Testis (tissue), 3 donors: Measurements from ENCODE around the gene FIBCD1. TPM values are rescaled to one million over a fixed set of nuclear protein-coding genes. Genes with fewer than 3 reads are reported as not detected.

ENCODE experiments used
- DNase-seq: peaks from one replicate; pipeline ENCODE4 v3.0.0-alpha.2; 2019
- H3K27ac ChIP-seq, 2 donors: fragments of 200-600 bp; sonication (generic); one replicate each; pipeline ENCODE4 v1.5.1; 2019
- H3K27me3 ChIP-seq: fragments of 200-600 bp; sonication (generic); one replicate; pipeline ENCODE4 v1.5.1; 2019
- H3K36me3 ChIP-seq: fragments of 200-600 bp; sonication (generic); one replicate; pipeline ENCODE4 v1.5.1; 2017; ENCODE audit warnings: low read depth; ENCODE audit errors: missing control alignments
- H3K4me1 ChIP-seq: fragments of 200-600 bp; sonication (generic); one replicate; pipeline ENCODE4 v1.5.1; 2019
- H3K4me3 ChIP-seq, 2 donors: fragments of 200-600 bp; sonication (generic); one replicate each; pipeline ENCODE4 v1.5.1; 2017 to 2019
- H3K9me3 ChIP-seq: fragments of 200-600 bp; sonication (generic); one replicate; pipeline ENCODE4 v1.5.1; 2017
- POLR2A ChIP-seq: fragments of 450-650 bp; IDR thresholded peaks from one replicate; pipeline ENCODE4 v1.6.1; 2017; ENCODE audit warnings: antibody characterized with exemption, mild to moderate bottlenecking, moderate library complexity
- WGBS, 2 donors: methylation state at CpG; one replicate each; pipeline ENCODE4 v1.1.5; 2018; 5-methylcytosine and 5-hydroxymethylcytosine counted together
- intact Hi-C: fragments of 100-400 bp; cut with DNase I; formaldehyde crosslinking; loops from one replicate; pipeline ENCODE4 v1.15.1; 2023; ENCODE audit warnings: low total_unique reads
- polyA plus RNA-seq: library from polyadenylated mRNA; stranded (reverse); fragments of 350-450 nt; fragmentation: Illumina TruSeq; extraction: RNeasy Lipid Tissue Mini Kit (QIAGEN cat#74804); gene quantifications from one replicate; pipeline ENCODE4 v1.2.3, GENCODE V29; 2014; ENCODE audit warnings: low read depth, low replicate concordance; ENCODE audit not compliant: insufficient read depth
- total RNA-seq, 2 donors: library from RNA; depleted of rRNA; stranded (reverse); fragments of >200 nt; gene quantifications; one replicate each; pipeline ENCODE4 v1.2.3, GENCODE V29; 2016
- TF ChIP-seq, protein P1 (sequence below), 3 experiments: fragments of 450-650 bp in 2 of 3; fragments of 200-600 bp in 1 of 3; sonication (generic) in 1 of 3; IDR thresholded peaks; one replicate each; pipeline ENCODE4 v1.5.1; 2016 to 2019; ENCODE audit warnings: antibody characterized with exemption in 3 of 3, mild to moderate bottlenecking in 2 of 3, moderate library complexity in 1 of 3

FIBCD1 gene
- total and polyA plus RNA-seq, 3 donors from 2014 or later = 20.8 to 33.5 (median 29.1) TPM

- Histone ChIP-seq H3K27me3 (no peaks in the 10 kb centered on the region), H3K27ac (no peak overlapping the region), H3K9me3 (no peaks in the 10 kb centered on the region), H3K4me3 (no peak overlapping the region), H3K36me3 (no peaks in the 10 kb centered on the region), H3K4me1 (peaks cover 4% of the 10 kb centered on the region)
- TF ChIP-seq, protein P1, sequence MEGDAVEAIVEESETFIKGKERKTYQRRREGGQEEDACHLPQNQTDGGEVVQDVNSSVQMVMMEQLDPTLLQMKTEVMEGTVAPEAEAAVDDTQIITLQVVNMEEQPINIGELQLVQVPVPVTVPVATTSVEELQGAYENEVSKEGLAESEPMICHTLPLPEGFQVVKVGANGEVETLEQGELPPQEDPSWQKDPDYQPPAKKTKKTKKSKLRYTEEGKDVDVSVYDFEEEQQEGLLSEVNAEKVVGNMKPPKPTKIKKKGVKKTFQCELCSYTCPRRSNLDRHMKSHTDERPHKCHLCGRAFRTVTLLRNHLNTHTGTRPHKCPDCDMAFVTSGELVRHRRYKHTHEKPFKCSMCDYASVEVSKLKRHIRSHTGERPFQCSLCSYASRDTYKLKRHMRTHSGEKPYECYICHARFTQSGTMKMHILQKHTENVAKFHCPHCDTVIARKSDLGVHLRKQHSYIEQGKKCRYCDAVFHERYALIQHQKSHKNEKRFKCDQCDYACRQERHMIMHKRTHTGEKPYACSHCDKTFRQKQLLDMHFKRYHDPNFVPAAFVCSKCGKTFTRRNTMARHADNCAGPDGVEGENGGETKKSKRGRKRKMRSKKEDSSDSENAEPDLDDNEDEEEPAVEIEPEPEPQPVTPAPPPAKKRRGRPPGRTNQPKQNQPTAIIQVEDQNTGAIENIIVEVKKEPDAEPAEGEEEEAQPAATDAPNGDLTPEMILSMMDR (IDR thresholded peaks at IDR 0.05) = no peak
- no peak for TF ChIP-seq POLR2A
- intact Hi-C loops = loop anchor here (10.0 kb wide), 1 partner anchor 240 kb away; no protein-coding TSS in a partner anchor
- 69 to 79% methylated on average over 3 of the region's 3 CpGs for WGBS, 2 donors
- no peak for DNase-seq
These were observed 5.5 kb upstream of the FIBCD1 start for GRCh38 chr9:130944510-130945058.

DNA sequence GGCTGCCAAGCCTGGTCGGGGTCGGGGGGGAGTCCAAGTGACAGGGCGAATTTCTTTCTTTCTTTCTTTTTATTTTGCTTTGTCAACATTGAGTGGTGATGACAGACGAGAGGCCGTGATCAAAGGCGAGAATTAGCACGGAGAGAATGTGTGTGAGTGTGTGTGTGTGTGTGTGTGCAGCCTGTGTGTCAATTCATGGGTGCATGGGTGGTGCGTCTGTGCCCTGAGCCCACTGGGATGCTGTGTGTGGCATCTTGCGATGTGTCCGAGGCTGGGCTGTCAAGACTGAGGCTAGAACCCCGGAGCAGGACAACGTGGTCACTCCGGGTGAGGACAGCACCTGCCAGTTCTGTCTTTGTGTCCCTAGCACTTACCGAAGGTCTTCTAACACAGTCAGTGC is 4.7 kb upstream of the FIBCD1 start:
- Histone ChIP-seq H3K27ac (no peak overlapping the region), H3K9me3 (no peaks in the 10 kb centered on the region), H3K4me1 (peaks cover 4% of the 10 kb centered on the region), H3K27me3 (no peaks in the 10 kb centered on the region), H3K36me3 (no peaks in the 10 kb centered on the region), H3K4me3 (no peak overlapping the region)
- TF ChIP-seq, protein P1 (IDR thresholded peaks at IDR 0.05) = no peak
- TF ChIP-seq POLR2A = no peak
- 65 to 76% methylated on average over 14 of the region's 14 CpGs for WGBS, 2 donors
- intact Hi-C loops = loop anchor here (10.0 kb wide), 1 partner anchor 239 kb away; no protein-coding TSS in a partner anchor
- no peak for DNase-seq

DNA sequence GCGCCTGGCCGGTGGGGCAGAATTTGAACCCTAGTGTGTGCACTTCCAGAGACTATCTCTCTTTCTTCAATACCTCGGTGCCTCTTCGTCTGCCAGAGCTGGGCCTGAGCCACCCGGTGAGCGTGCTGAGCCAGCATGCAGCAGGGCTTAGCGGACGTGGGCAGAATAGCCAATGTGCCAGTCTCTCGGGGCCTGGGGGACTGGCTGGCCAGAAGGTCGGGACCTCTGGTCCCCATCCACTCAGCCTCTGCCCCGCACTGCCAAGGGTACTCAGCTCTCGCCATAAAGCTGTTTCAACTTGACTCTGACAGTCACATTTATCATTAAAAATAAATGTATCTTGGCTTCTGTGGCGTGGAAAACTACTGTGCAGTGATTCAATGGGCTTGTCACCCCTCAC is 4.2 kb upstream of the FIBCD1 start:
- H3K36me3 ChIP-seq = no peaks in the 10 kb centered on the region
- intact Hi-C loops = loop anchor here (10.0 kb wide), 1 partner anchor 238 kb away; no protein-coding TSS in a partner anchor
- no peaks in the 10 kb centered on the region for H3K27me3 ChIP-seq
- TF ChIP-seq, protein P1 (IDR thresholded peaks at IDR 0.05) = no peak
- no peak for TF ChIP-seq POLR2A
- peaks cover 5% of the 10 kb centered on the region for H3K4me1 ChIP-seq
- 80 to 82% methylated on average over 13 of the region's 13 CpGs for WGBS, 2 donors
- H3K27ac ChIP-seq = no peak overlapping the region
- no peaks in the 10 kb centered on the region for H3K9me3 ChIP-seq
- no peak for DNase-seq
- H3K4me3 ChIP-seq = no peak overlapping the region

DNA sequence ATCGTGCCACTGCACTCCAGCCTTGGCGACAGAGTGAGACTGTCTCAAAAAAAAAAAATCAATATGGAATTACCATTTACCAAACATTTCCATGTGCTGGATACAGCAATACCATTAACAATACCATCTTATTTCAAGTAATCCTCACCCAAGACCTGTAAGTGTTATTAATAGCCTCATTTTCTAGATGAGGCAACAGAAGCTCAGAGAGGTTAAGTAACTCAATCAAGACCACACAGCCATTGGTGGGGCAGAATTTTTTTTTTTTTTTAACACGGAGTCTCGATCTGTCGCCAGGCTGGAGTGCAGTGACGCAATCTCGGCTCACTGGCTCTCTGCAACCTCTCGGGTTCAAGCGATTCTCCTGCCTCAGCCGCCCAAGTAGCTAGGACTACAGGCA is 3.6 kb upstream of the FIBCD1 start:
- Histone ChIP-seq H3K4me3 (no peak overlapping the region), H3K9me3 (no peaks in the 10 kb centered on the region), H3K27me3 (no peaks in the 10 kb centered on the region), H3K4me1 (peaks cover 11% of the 10 kb centered on the region), H3K27ac (no peak overlapping the region), H3K36me3 (no peaks in the 10 kb centered on the region)
- TF ChIP-seq, protein P1 (IDR thresholded peaks at IDR 0.05) = no peak
- TF ChIP-seq POLR2A = no peak
- intact Hi-C loops = loop anchor here (10.0 kb wide), 1 partner anchor 238 kb away; no protein-coding TSS in a partner anchor
- 90 to 91% methylated on average over 10 of the region's 10 CpGs for WGBS, 2 donors
- DNase-seq = no peak

DNA sequence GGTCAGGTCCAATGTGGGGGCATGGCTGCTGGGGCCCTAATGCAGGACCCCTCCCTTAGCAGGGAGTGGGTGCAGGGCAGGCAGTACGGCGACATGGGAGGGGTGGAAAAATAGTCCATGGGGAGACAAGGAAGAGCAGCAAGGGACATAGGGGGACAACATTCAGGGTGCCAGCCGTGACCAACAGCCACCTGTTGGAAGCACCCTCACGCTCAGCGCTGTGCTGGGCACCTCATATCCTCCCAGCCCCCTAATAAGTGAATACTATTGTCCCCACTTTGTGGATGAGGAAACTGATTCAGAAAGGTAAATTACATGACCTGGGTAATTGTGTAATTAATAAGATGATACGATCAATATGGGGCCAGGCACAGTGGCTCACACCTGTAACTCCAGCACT is 3.0 kb upstream of the FIBCD1 start:
- Histone ChIP-seq H3K36me3 (no peaks in the 10 kb centered on the region), H3K27ac (no peak overlapping the region), H3K4me1 (peaks cover 14% of the 10 kb centered on the region), H3K9me3 (no peaks in the 10 kb centered on the region), H3K4me3 (no peak overlapping the region), H3K27me3 (no peaks in the 10 kb centered on the region)
- WGBS, 2 donors = 81 to 87% methylated on average over 2 to 6 of the region's 6 CpGs
- TF ChIP-seq, protein P1 (IDR thresholded peaks at IDR 0.05) = no peak
- no peak for TF ChIP-seq POLR2A
- no peak for DNase-seq
- intact Hi-C loops = loop anchor here (10.0 kb wide), 1 partner anchor 237 kb away; no protein-coding TSS in a partner anchor
